ENCODE measurements around the gene TLR9.

TLR9 gene

GRCh38 chr3:52210037-52210436 lies 15.4 kb downstream of the TLR9 start:
- Histone ChIP-seq H3K27ac (ENCODE audit: low read length) (no peak overlapping the region), H3K9me3 (ENCODE audit: control insufficient read depth in 1 of 2, low read length in 2 of 2) (no peaks in the 10 kb centered on the region), H3K36me3 (ENCODE audit: control insufficient read depth in 1 of 2, insufficient read depth in 2 of 2, low read length in 2 of 2) (peaks cover 77 to 93% of the 10 kb centered on the region in 2 donors), H3K4me1 (ENCODE audit: control insufficient read depth in 1 of 2, insufficient read depth in 2 of 2, low read length in 2 of 2) (no peaks in the 10 kb centered on the region), H3K4me3 (ENCODE audit: low read depth in 1 of 2, low read length in 2 of 2) (no peak overlapping the region), H3K27me3 (ENCODE audit: low read depth, low read length) (no peaks in the 10 kb centered on the region)

DNA sequence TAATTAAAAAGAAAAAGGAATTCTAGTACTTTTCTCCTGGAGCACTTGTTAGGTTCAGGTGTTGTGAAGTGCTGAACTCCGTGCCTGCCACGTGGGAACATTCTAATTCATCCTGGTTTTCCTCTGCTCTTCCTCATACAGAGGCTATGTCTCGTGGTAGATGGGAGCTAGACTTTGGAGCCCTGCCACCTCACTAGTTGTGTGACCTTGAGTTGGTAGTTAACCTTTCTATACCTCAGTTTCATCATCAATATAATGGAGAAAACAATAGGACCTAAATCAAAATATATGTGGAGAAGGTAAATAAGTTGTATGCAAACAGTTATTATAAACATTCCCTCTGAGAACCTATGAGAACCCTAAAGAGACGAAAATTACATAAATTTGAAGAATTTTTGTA lies 16.9 kb downstream of the TLR9 start:
- no peak overlapping the region for H3K4me3 ChIP-seq (ENCODE audit: low read depth in 1 of 2, low read length in 2 of 2)

DNA sequence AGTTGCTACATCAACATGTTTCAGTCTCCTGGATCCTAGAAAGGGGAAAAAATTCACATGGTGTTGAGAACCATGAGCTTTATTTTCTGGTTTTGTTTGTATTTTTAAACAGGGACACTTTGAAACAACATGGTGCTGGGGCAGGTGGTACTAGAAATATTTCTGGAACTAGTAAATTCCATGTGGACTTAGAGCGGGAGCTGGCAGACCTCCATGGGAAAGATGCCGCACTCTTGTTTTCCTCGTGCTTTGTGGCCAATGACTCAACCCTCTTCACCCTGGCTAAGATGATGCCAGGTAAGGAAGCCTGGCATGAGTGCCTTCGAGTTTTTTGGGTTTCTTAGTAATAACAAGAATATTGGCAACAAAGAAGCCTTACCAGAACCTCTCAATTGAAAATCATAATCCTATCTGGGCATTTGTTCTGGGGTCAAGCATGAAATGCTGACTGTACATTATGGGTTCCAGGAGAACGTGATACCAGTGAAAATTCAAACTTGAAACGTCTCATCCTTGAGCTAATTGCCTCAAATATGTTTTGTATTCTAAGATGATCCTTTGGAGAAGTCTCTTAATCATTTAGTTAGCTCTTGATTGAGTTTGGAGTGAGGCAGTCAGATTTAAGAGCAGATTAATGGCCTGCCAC lies 19.6 kb downstream of the TLR9 start:
- H3K4me3 ChIP-seq (ENCODE audit: low read depth in 1 of 2, low read length in 2 of 2) = no peak overlapping the region
- H3K27me3 ChIP-seq (ENCODE audit: low read depth, low read length) = no peaks in the 10 kb centered on the region
- peaks cover 0 to 4% of the 10 kb centered on the region in 2 donors for H3K4me1 ChIP-seq (ENCODE audit: control insufficient read depth in 1 of 2, insufficient read depth in 2 of 2, low read length in 2 of 2)
- H3K9me3 ChIP-seq (ENCODE audit: control insufficient read depth in 1 of 2, low read length in 2 of 2) = no peaks in the 10 kb centered on the region
- peaks cover 73 to 80% of the 10 kb centered on the region in 2 donors for H3K36me3 ChIP-seq (ENCODE audit: control insufficient read depth in 1 of 2, insufficient read depth in 2 of 2, low read length in 2 of 2)
- no peak overlapping the region for H3K27ac ChIP-seq (ENCODE audit: low read length)

More for the DNA sequence above, 16.9 kb downstream of the TLR9 start:
- no peaks in the 10 kb centered on the region for H3K9me3 ChIP-seq (ENCODE audit: control insufficient read depth in 1 of 2, low read length in 2 of 2)
- no peaks in the 10 kb centered on the region for H3K4me1 ChIP-seq (ENCODE audit: control insufficient read depth in 1 of 2, insufficient read depth in 2 of 2, low read length in 2 of 2)
- no peaks in the 10 kb centered on the region for H3K27me3 ChIP-seq (ENCODE audit: low read depth, low read length)
- no peak overlapping the region for H3K27ac ChIP-seq (ENCODE audit: low read length)
- H3K36me3 ChIP-seq (ENCODE audit: control insufficient read depth in 1 of 2, insufficient read depth in 2 of 2, low read length in 2 of 2) = peaks cover 76 to 91% of the 10 kb centered on the region in 2 donors

DNA sequence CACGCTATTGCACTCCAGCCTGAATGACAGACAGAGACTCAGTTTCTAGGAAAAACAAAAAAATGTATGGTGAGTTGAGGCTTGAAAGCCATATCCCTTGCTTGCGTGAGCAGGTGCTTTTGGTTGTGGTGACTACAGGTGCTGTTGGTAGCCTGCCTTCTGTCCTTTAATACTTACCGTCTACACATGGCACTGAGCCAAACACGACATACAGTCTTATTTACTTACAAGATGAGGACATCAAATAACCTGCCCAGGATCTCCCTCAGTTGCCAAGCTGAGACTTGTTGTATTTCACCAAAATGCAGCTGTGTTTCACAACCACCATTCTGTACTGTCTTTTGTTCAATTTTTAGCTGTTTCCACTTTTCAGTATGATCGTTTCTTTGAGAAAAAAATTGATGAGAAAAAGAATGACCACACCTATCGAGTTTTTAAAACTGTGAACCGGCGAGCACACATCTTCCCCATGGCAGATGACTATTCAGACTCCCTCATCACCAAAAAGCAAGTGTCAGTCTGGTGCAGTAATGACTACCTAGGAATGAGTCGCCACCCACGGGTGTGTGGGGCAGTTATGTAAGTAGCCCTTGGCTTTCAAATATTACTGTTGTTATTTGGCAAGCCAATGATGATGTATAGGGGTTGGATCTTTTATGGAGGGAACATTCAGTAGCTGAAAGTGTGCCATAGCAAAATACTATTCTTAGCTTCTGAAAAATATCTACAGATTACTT lies 20.9 kb downstream of the TLR9 start:
- Histone ChIP-seq H3K4me1 (ENCODE audit: control insufficient read depth in 1 of 2, insufficient read depth in 2 of 2, low read length in 2 of 2) (peaks cover 0 to 8% of the 10 kb centered on the region in 2 donors), H3K36me3 (ENCODE audit: control insufficient read depth in 1 of 2, insufficient read depth in 2 of 2, low read length in 2 of 2) (peaks cover 64 to 67% of the 10 kb centered on the region in 2 donors), H3K4me3 (ENCODE audit: low read depth in 1 of 2, low read length in 2 of 2) (no peak overlapping the region), H3K27me3 (ENCODE audit: low read depth, low read length) (no peaks in the 10 kb centered on the region), H3K9me3 (ENCODE audit: control insufficient read depth in 1 of 2, low read length in 2 of 2) (no peaks in the 10 kb centered on the region), H3K27ac (ENCODE audit: low read length) (no peak overlapping the region)

DNA sequence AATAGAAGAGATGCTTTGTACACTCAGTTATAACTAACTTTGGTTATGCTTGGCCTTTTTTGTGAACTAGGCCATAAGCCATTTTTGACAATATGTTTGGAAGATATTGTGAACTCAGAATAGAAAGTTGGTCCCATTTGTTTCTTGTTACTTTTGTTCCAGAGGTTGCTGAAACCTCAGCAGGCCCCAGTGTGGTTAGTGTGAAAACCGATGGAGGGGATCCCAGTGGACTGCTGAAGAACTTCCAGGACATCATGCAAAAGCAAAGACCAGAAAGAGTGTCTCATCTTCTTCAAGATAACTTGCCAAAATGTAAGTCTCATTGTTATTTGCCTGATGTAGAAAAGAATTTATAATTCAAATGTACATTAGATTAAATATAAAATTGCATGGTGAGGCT lies 21.7 kb downstream of the TLR9 start:
- H3K27me3 ChIP-seq (ENCODE audit: low read depth, low read length) = no peaks in the 10 kb centered on the region
- H3K9me3 ChIP-seq (ENCODE audit: control insufficient read depth in 1 of 2, low read length in 2 of 2) = no peaks in the 10 kb centered on the region
- no peak overlapping the region for H3K27ac ChIP-seq (ENCODE audit: low read length)
- H3K4me3 ChIP-seq (ENCODE audit: low read depth in 1 of 2, low read length in 2 of 2) = no peak overlapping the region
- H3K36me3 ChIP-seq (ENCODE audit: control insufficient read depth in 1 of 2, insufficient read depth in 2 of 2, low read length in 2 of 2) = peaks cover 57 to 59% of the 10 kb centered on the region in 2 donors
- H3K4me1 ChIP-seq (ENCODE audit: control insufficient read depth in 1 of 2, insufficient read depth in 2 of 2, low read length in 2 of 2) = peaks cover 0 to 16% of the 10 kb centered on the region in 2 donors

GRCh38 chr3:52202384-52203077 lies 22.9 kb downstream of the TLR9 start:
- peaks cover 2 to 23% of the 10 kb centered on the region in 2 donors for H3K4me1 ChIP-seq (ENCODE audit: control insufficient read depth in 1 of 2, insufficient read depth in 2 of 2, low read length in 2 of 2)
- H3K27ac ChIP-seq (ENCODE audit: low read length) = peak overlapping the region; percentile 17
- H3K9me3 ChIP-seq (ENCODE audit: control insufficient read depth in 1 of 2, low read length in 2 of 2) = no peaks in the 10 kb centered on the region
- no peaks in the 10 kb centered on the region for H3K27me3 ChIP-seq (ENCODE audit: low read depth, low read length)
- no peak overlapping the region for H3K4me3 ChIP-seq (ENCODE audit: low read depth in 1 of 2, low read length in 2 of 2)
- H3K36me3 ChIP-seq (ENCODE audit: control insufficient read depth in 1 of 2, insufficient read depth in 2 of 2, low read length in 2 of 2) = peaks cover 46 to 47% of the 10 kb centered on the region in 2 donors

- Histone ChIP-seq H3K4me3 (ENCODE audit: low read depth in 1 of 2, low read length in 2 of 2) (no peak overlapping the region), H3K36me3 (ENCODE audit: control insufficient read depth in 1 of 2, insufficient read depth in 2 of 2, low read length in 2 of 2) (peaks cover 37 to 38% of the 10 kb centered on the region in 2 donors)
Measured at GRCh38 chr3:52200981-52201679, 24.3 kb downstream of the TLR9 start.

GRCh38 chr3:52198643-52199608 lies 26.5 kb downstream of the TLR9 start:
- Histone ChIP-seq H3K4me3 (ENCODE audit: low read depth in 1 of 2, low read length in 2 of 2) (peak overlapping the region; percentile 86 to 92), H3K36me3 (ENCODE audit: control insufficient read depth in 1 of 2, insufficient read depth in 2 of 2, low read length in 2 of 2) (peaks cover 16 to 17% of the 10 kb centered on the region in 2 donors), H3K27ac (ENCODE audit: low read length) (peak overlapping the region; percentile 72), H3K27me3 (ENCODE audit: low read depth, low read length) (no peaks in the 10 kb centered on the region), H3K9me3 (ENCODE audit: control insufficient read depth in 1 of 2, low read length in 2 of 2) (no peaks in the 10 kb centered on the region), H3K4me1 (ENCODE audit: control insufficient read depth in 1 of 2, insufficient read depth in 2 of 2, low read length in 2 of 2) (peaks cover 25 to 40% of the 10 kb centered on the region in 2 donors)

More at GRCh38 chr3:52200981-52201679, 24.3 kb downstream of the TLR9 start:
- Histone ChIP-seq H3K4me1 (ENCODE audit: control insufficient read depth in 1 of 2, insufficient read depth in 2 of 2, low read length in 2 of 2) (peaks cover 16 to 32% of the 10 kb centered on the region in 2 donors), H3K27ac (ENCODE audit: low read length) (no peak overlapping the region), H3K9me3 (ENCODE audit: control insufficient read depth in 1 of 2, low read length in 2 of 2) (no peaks in the 10 kb centered on the region), H3K27me3 (ENCODE audit: low read depth, low read length) (no peaks in the 10 kb centered on the region)

DNA sequence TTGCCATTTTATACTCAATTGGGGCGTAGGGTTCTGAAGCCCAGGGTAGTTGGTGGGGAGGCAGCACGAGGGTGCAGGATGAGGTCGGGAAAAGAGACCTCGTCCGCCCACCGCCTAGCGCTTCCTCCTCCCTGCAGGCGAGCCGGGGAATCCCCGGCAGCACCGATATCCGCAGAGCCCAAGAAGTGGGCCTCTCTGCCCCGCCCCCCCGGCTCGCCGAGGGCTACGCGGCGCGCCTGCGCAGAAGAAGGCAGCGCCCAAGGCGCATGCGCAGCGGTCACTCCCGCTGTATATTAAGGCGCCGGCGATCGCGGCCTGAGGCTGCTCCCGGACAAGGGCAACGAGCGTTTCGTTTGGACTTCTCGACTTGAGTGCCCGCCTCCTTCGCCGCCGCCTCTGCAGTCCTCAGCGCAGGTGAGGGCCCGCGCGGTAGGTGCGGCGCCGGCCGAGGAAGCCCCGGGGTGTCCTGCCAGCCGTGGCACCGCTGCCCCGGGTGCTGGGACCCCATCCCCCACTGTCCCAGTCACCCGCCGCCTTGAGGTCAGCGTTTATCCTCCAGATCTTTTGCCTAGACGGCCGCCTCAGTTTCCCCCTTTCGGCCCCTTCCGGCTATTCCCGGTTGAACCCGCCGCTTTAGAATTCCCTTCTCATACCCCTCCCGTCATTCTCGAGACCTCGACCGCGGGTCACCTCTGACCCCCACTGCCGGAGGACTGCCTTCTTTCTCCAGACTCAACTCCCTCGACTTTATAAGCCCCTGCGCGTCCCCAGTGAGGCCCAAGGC lies 27.4 kb downstream of the TLR9 start, which contains the start of gene ALAS1:
ALAS1 (plus strand) TSS at position 319 of the 784 bp plus-strand sequence. CDS start 1,082 bp downstream, outside the sequence.
- H3K27ac ChIP-seq (ENCODE audit: low read length) = peak within 1 kb of the TSS; percentile 79
- H3K9me3 ChIP-seq (ENCODE audit: control insufficient read depth in 1 of 2, low read length in 2 of 2) = no peaks in the 10 kb centered on the region
- H3K4me3 ChIP-seq (ENCODE audit: low read depth in 1 of 2, low read length in 2 of 2) = peak within 1 kb of the TSS; percentile 86 to 92
- peaks cover 25 to 44% of the 10 kb centered on the region in 2 donors for H3K4me1 ChIP-seq (ENCODE audit: control insufficient read depth in 1 of 2, insufficient read depth in 2 of 2, low read length in 2 of 2)
- H3K36me3 ChIP-seq (ENCODE audit: control insufficient read depth in 1 of 2, insufficient read depth in 2 of 2, low read length in 2 of 2) = peaks cover 8 to 9% of the 10 kb centered on the region in 2 donors
- H3K27me3 ChIP-seq (ENCODE audit: low read depth, low read length) = no peaks in the 10 kb centered on the region
